HEK293 (cell line): ENCODE results near the gene NANS.

ENCODE experiments used
- CTCF ChIA-PET: fragments of 350-600 bp; formaldehyde crosslinking; extraction: SDS; loops from one replicate; lab custom pipeline; 2021; ENCODE audit warnings: antibody characterized with exemption; lab: Yijun Ruan, JAX
- POLR2A ChIA-PET: fragments of 300-600 bp; formaldehyde crosslinking; extraction: SDS; loops from one replicate; lab custom pipeline; 2020; ENCODE audit warnings: antibody characterized with exemption, inconsistent platforms; lab: Yijun Ruan, JAX
- H3K27ac ChIP-seq: fragments of 200-500 bp; sonication (Bioruptor generic); 2 replicates; pipeline ENCODE4 v1.5.1; 2014; ENCODE audit warnings: low read depth, low read length, control low read depth, inconsistent platforms; ENCODE audit errors: extremely low read depth
- H3K36me3 ChIP-seq, 2 experiments: fragments of 200-500 bp in 1 of 2; sonication (Bioruptor generic) in 1 of 2; 1 replicate in 1 of 2; 2 replicates in 1 of 2; pipeline ENCODE4 v1.5.1; 2014 to 2017; ENCODE audit warnings: inconsistent platforms in 2 of 2, low read length in 2 of 2; ENCODE audit not compliant: control insufficient read depth in 2 of 2, insufficient read depth in 1 of 2
- H3K4me1 ChIP-seq: fragments of 200-500 bp; sonication (Bioruptor generic); 2 replicates; pipeline ENCODE4 v1.5.1; 2014; ENCODE audit warnings: mild to moderate bottlenecking, low read length, inconsistent platforms; ENCODE audit not compliant: control insufficient read depth, insufficient read depth
- H3K4me3 ChIP-seq: 2 replicates; pipeline ENCODE4 v1.5.1; 2011; ENCODE audit warnings: low read depth, mild to moderate bottlenecking, control low read depth, low read length, moderate library complexity
- H3K9me3 ChIP-seq: fragments of 200-500 bp; sonication (Bioruptor generic); 2 replicates; pipeline ENCODE4 v1.5.1; 2014; ENCODE audit warnings: low read depth, low read length, inconsistent platforms; ENCODE audit not compliant: control insufficient read depth, insufficient read depth
- HOXD13 ChIP-seq: sonication (generic); formaldehyde crosslinking; IDR thresholded peaks from 2 replicates; pipeline ENCODE4 v1.8.0; 2022; ENCODE audit warnings: missing genetic modification reagents, borderline replicate concordance
- IKZF3 ChIP-seq: fragments of 450-650 bp; IDR thresholded peaks from 2 replicates; pipeline ENCODE4 v1.5.0; 2018; ENCODE audit warnings: missing biosample characterization, mild to moderate bottlenecking, missing genetic modification characterization, moderate library complexity
- KLF1 ChIP-seq: fragments of 450-650 bp; formaldehyde crosslinking; IDR thresholded peaks from 2 replicates; pipeline ENCODE4 v1.5.1; 2016; ENCODE audit warnings: missing biosample characterization, missing genetic modification characterization
- SCRT2 ChIP-seq: fragments of 450-650 bp; formaldehyde crosslinking; IDR thresholded peaks from 2 replicates; pipeline ENCODE4 v1.5.1; 2016; ENCODE audit warnings: missing biosample characterization, missing genetic modification characterization
- SP3 ChIP-seq: fragments of 450-650 bp; formaldehyde crosslinking; IDR thresholded peaks from 2 replicates; pipeline ENCODE4 v1.5.1; 2016; ENCODE audit warnings: missing biosample characterization, missing genetic modification characterization
- SP7 ChIP-seq: fragments of 450-650 bp; formaldehyde crosslinking; IDR thresholded peaks from 2 replicates; pipeline ENCODE4 v1.5.1; 2016; ENCODE audit warnings: missing biosample characterization, missing genetic modification characterization
- ZBTB8A ChIP-seq: fragments of 450-650 bp; formaldehyde crosslinking; IDR thresholded peaks from 2 replicates; pipeline ENCODE4 v1.5.1; 2016; ENCODE audit warnings: missing biosample characterization, missing genetic modification characterization
- ZIC2 ChIP-seq: fragments of 450-650 bp; formaldehyde crosslinking; IDR thresholded peaks from 2 replicates; pipeline ENCODE4 v1.5.1; 2016; ENCODE audit warnings: missing biosample characterization, missing genetic modification characterization
- ZNF132 ChIP-seq: fragments of 450-650 bp; formaldehyde crosslinking; IDR thresholded peaks from 2 replicates; pipeline ENCODE4 v1.5.1; 2017; ENCODE audit warnings: missing biosample characterization, missing genetic modification characterization, borderline replicate concordance
- ZNF211 ChIP-seq: fragments of 450-650 bp; formaldehyde crosslinking; IDR thresholded peaks from 2 replicates; pipeline ENCODE4 v1.5.1; 2016; ENCODE audit warnings: low read depth, missing biosample characterization, missing genetic modification characterization
- ZNF214 ChIP-seq: fragments of 450-650 bp; formaldehyde crosslinking; IDR thresholded peaks from 2 replicates; pipeline ENCODE4 v1.5.1; 2017; ENCODE audit warnings: missing biosample characterization, mild to moderate bottlenecking, missing genetic modification characterization, borderline replicate concordance
- ZNF248 ChIP-seq: fragments of 450-650 bp; formaldehyde crosslinking; IDR thresholded peaks from 2 replicates; pipeline ENCODE4 v1.5.1; 2017; ENCODE audit warnings: missing biosample characterization, missing genetic modification characterization
- ZNF292 ChIP-seq: fragments of 450-650 bp; formaldehyde crosslinking; IDR thresholded peaks from 2 replicates; pipeline ENCODE4 v1.5.1; 2016; ENCODE audit warnings: low read depth, missing biosample characterization, missing genetic modification characterization, borderline replicate concordance
- ZNF37A ChIP-seq: fragments of 450-650 bp; IDR thresholded peaks from 2 replicates; pipeline ENCODE4 v1.5.1; 2018; ENCODE audit warnings: missing biosample characterization, missing genetic modification characterization
- ZNF391 ChIP-seq: fragments of 450-650 bp; formaldehyde crosslinking; IDR thresholded peaks from 2 replicates; pipeline ENCODE4 v1.5.1; 2016; ENCODE audit warnings: low read depth, missing biosample characterization, missing genetic modification characterization, borderline replicate concordance
- ZNF416 ChIP-seq: fragments of 450-650 bp; formaldehyde crosslinking; IDR thresholded peaks from 2 replicates; pipeline ENCODE4 v1.5.1; 2016; ENCODE audit warnings: missing biosample characterization, missing genetic modification characterization
- ZNF473 ChIP-seq: fragments of 450-650 bp; formaldehyde crosslinking; IDR thresholded peaks from 2 replicates; pipeline ENCODE4 v1.5.1; 2017; ENCODE audit warnings: missing biosample characterization, missing genetic modification characterization
- ZNF501 ChIP-seq: fragments of 450-650 bp; formaldehyde crosslinking; IDR thresholded peaks from 2 replicates; pipeline ENCODE4 v1.5.1; 2016; ENCODE audit warnings: missing biosample characterization, missing genetic modification characterization
- ZNF518A ChIP-seq: fragments of 450-650 bp; formaldehyde crosslinking; conservative IDR thresholded peaks from 2 replicates; pipeline ENCODE4 v1.5.1; 2016; ENCODE audit warnings: low read depth, missing biosample characterization, missing genetic modification characterization
- ZNF596 ChIP-seq: fragments of 450-650 bp; IDR thresholded peaks from 2 replicates; pipeline ENCODE4 v1.5.0; 2018; ENCODE audit warnings: missing biosample characterization, mild to moderate bottlenecking, missing genetic modification characterization, moderate library complexity
- ZNF629 ChIP-seq: fragments of 450-650 bp; formaldehyde crosslinking; IDR thresholded peaks from 2 replicates; pipeline ENCODE4 v1.5.1; 2017; ENCODE audit warnings: missing biosample characterization, missing genetic modification characterization
- ZNF658 ChIP-seq: fragments of 450-650 bp; formaldehyde crosslinking; IDR thresholded peaks from 2 replicates; pipeline ENCODE4; 2016; ENCODE audit warnings: missing biosample characterization, missing genetic modification characterization
- ZNF701 ChIP-seq: fragments of 450-650 bp; formaldehyde crosslinking; IDR thresholded peaks from 2 replicates; pipeline ENCODE4 v1.5.1; 2016; ENCODE audit warnings: missing biosample characterization, missing genetic modification characterization
- ZNF768 ChIP-seq: fragments of 450-650 bp; formaldehyde crosslinking; IDR thresholded peaks from 2 replicates; pipeline ENCODE4 v1.5.1; 2018; ENCODE audit warnings: missing biosample characterization, mild to moderate bottlenecking, missing genetic modification characterization
- ZSCAN23 ChIP-seq: fragments of 450-650 bp; formaldehyde crosslinking; IDR thresholded peaks from 2 replicates; pipeline ENCODE4 v1.5.1; 2016; ENCODE audit warnings: missing biosample characterization, missing genetic modification characterization

The NANS gene

GRCh38 chr9:98016137-98016680 lies 40.3 kb upstream of the NANS start:
- Histone ChIP-seq H3K9me3 (no peaks in the 10 kb centered on the region), H3K27ac (no peak overlapping the region), H3K4me1 (no peaks in the 10 kb centered on the region)
- ChIA-PET POLR2A (interaction anchor here (1.3 kb wide), 1 partner anchor 33 kb away, joined by 3 read pairs; the partner anchor contains the start of gene ANP32B), CTCF (interaction anchor here (3.0 kb wide), 1 partner anchor 9 kb away, joined by 8 read pairs; no protein-coding TSS in a partner anchor)
- TF ChIP-seq ZSCAN23, result no peak
- no peak for TF ChIP-seq ZNF629 (tag by site-specific recombination)
- TF ChIP-seq ZNF211, result no peak
- TF ChIP-seq SCRT2 (tag by site-specific recombination), result no peak
- no peak for TF ChIP-seq ZNF416 (tag by site-specific recombination)
- TF ChIP-seq ZBTB8A (tag by site-specific recombination), result no peak
- TF ChIP-seq SP7 (tag by site-specific recombination), result no peak
- no peak for TF ChIP-seq ZIC2 (tag by site-specific recombination)
- TF ChIP-seq ZNF292 (tag by site-specific recombination), result no peak
- no peak for TF ChIP-seq IKZF3 (tag by site-specific recombination)
- no peak for TF ChIP-seq ZNF501 (tag by site-specific recombination)
- TF ChIP-seq, all 188 proteins: peak for 0
- no peak overlapping the region for H3K4me3 ChIP-seq
- H3K36me3 ChIP-seq, result peaks cover 37 to 93% of the 10 kb centered on the region in 2 experiments

DNA sequence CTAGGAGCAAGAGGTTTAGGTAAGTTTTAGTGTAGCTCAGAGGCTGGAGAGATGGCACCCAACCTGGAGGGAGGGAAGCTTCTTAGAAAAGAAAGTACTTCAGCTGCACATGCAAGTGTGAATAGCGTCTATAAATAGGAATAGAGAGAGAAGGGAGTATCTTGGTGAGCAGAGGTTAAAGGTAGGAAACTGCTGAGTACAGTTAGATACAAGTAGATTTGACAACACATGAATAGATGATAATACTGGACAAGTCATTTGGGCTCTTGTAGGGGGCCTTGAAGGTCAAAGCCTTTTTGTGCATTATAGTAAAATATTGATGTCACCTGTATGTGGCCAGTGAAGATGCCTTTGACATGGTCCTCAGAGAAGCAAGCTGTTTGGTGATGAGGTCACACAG lies 39.2 kb upstream of the NANS start:
- CTCF ChIA-PET, result interaction anchor here (1.0 to 3.0 kb wide), 2 partner anchors 8 to 94 kb away, joined by 3 to 8 read pairs; no protein-coding TSS in a partner anchor
- Histone ChIP-seq H3K4me1 (no peaks in the 10 kb centered on the region), H3K36me3 (peaks cover 27 to 88% of the 10 kb centered on the region in 2 experiments), H3K27ac (no peak overlapping the region), H3K4me3 (no peak overlapping the region), H3K9me3 (no peaks in the 10 kb centered on the region)
- no peak for TF ChIP-seq ZNF37A
- TF ChIP-seq ZNF596, result no peak
- TF ChIP-seq IKZF3 (tag by site-specific recombination), result no peak
- TF ChIP-seq HOXD13 (CRISPR knock-in tag), result no peak
- TF ChIP-seq ZNF132 (tag by site-specific recombination), result no peak
- no peak for TF ChIP-seq ZNF391 (tag by site-specific recombination)
- no peak for TF ChIP-seq ZNF214 (tag by site-specific recombination)
- no peak for TF ChIP-seq KLF1 (tag by site-specific recombination)
- TF ChIP-seq ZNF473 (tag by site-specific recombination), result no peak
- no peak for TF ChIP-seq ZNF658 (tag by site-specific recombination)
- no peak for TF ChIP-seq ZNF701 (tag by site-specific recombination)
- no peak for TF ChIP-seq ZNF768 (tag by site-specific recombination)
- TF ChIP-seq ZNF248, result no peak
- TF ChIP-seq SP3 (tag by site-specific recombination), result no peak
- TF ChIP-seq ZNF518A, result no peak
- POLR2A ChIA-PET, result interaction anchor here (0.6 to 0.7 kb wide), 2 partner anchors 37 to 40 kb away, joined by 3 to 8 read pairs; partner anchors contain the start of gene NANS
